KBM-7 (cell line): Measurements from ENCODE around the gene PDE6A.
A peak's percentile ranks its signal among the peaks of the same experiment; 100 is the strongest.
"Not testable (repeated sequence)": the region's sequence is repeated elsewhere in the genome, so short reads cannot be mapped to it uniquely, and the experiment has no call there.

ENCODE experiments used
- DNase-seq: peaks from one replicate; pipeline ENCODE4 v3.0.0-alpha.2; 2015
- in situ Hi-C: fragments of 300-500 bp; cut with MboI; formaldehyde crosslinking; loops from 2 replicates; pipeline ENCODE4 v1.14.3; 2020; ENCODE audit warnings: low sequenced_read_pairs, low pct_unique_long_range_greater_than_20kb, mixed read lengths

PDE6A gene

DNA sequence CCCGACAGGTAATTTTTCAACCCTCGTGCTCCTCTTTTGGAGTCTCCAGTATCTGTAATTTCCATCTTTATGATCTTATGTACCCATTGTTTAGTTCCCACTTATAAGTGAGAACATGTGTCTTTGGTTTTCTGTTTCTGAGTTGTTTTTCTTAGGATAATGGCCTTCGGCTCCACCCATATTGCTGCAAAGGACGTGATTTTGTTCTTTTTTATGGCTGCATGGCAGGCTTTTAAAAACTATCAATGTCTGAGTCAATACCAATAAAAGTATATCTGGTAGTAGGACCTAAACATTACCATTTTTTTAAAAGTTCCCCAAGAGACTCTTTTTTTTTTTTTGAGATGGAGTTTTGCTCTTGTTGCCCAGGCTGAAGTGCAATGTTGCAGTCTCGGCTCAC lies 12.1 kb upstream of the PDE6A start:
- DNase-seq = no peak
- in situ Hi-C loops = no loop called here

GRCh38 chr5:149954798-149955197 lies 10.2 kb upstream of the PDE6A start:
- DNase-seq = no peak
- in situ Hi-C loops = no loop called here

GRCh38 chr5:149953436-149954121 lies 9.0 kb upstream of the PDE6A start:
- DNase-seq = no peak
- in situ Hi-C loops = no loop called here

DNA sequence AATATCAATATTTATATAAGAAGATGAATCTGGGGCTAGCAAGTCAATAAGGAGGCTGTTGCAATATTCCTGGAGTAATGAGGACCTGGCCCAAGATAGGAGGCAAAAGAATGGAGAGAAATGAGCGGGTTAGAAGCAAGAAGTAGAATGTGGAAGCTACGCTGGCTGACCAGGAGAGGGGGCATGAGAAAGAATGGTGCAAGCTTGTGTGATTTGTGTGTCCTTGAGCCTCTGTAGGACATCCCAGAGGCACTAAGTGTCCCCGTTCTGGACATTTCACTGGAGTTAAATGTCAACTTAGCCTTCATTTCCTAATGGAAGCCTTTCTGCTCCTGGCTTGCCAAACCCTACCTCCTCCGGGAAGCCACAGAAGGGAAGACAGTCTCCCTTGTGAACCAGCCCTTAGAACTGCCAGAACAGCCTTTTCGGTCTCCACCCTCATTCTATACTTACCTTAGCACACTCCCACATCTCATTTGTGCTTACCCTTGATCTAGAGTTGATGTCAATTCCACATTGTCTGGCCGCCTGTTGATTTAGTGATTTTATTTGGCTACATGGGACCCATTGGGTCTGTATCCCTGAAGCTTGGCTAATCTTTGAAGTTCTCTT lies 6.7 kb upstream of the PDE6A start:
- in situ Hi-C loops = no loop called here

DNA sequence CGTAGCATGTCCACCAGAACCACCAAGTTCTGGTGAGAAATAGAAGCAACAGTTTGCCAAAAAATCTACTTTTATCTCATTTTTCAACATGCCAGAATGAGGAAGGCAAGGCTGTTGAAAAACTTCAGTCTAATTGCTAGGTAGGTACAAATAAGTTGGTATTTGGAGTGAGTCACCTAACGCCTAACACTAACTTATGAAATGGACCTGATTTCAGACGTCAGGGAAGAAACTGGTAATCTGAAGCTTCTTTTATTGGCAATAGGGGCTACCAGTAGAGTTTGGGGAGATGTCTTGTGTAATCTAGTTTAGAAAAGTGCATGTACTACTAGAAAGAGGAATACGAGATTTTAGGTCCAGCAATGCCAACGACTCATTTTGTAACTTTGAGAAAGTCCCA lies 4.4 kb upstream of the PDE6A start:
- in situ Hi-C loops = no loop called here
- no peak for DNase-seq

More for the DNA sequence above, 6.7 kb upstream of the PDE6A start:
- no peak for DNase-seq

- in situ Hi-C loops = no loop called here
- DNase-seq = no peak
These were observed 1.5 kb upstream of the PDE6A start for GRCh38 chr5:149946118-149946517.

- in situ Hi-C loops = not testable (repeated sequence)
These were observed 1.2 kb downstream of the PDE6A start for GRCh38 chr5:149943177-149943949.

DNA sequence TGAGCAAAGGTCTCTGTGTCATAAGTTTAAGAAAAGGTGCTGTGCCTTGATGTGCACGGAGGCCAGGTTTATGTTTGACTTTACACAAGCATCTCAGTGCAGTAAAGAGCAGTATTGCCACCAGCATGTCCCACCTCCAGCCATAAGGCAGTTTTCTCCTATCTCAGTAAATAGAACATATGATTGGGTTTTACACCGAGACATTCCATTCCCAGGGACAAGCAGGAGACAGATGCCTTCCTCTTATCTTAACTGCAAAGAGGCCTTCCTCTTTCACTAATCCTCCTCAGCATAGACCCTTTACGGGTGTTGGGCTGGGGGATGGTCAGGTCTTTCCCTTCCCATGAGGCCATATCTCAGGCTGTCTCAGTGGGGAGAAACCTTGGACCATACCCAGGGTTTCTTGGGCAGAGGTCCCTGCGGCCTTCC lies 1.8 kb downstream of the PDE6A start:
- DNase-seq, in situ Hi-C loops: not testable (repeated sequence)

More at GRCh38 chr5:149943177-149943949, 1.2 kb downstream of the PDE6A start:
- not testable (repeated sequence) for DNase-seq

DNA sequence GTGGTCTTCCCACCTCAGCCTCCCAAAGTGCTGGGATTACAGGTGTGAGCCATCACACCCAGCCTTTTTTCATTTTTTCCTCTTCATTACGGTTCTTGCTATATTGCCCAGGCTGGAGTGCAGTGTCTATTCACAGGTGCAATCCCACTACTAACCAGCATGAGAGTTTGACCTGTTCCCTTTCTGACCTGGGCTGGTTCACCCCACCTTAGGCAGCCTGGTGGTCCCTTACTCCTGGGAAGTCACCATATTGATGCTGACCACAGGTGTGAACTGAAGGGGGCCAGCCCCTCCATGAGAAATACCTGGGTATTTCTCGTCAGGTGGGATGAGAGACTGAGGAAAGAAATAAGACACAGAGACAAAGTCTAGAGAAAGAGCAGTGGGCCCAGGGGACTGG lies 2.4 kb downstream of the PDE6A start:
- no peak for DNase-seq
- in situ Hi-C loops = no loop called here

- DNase-seq = no peak
- in situ Hi-C loops = no loop called here
These were observed 2.8 kb downstream of the PDE6A start for GRCh38 chr5:149941795-149942194.

- no peak for DNase-seq
- in situ Hi-C loops = no loop called here
These were observed 3.5 kb downstream of the PDE6A start for GRCh38 chr5:149940941-149941644.

- DNase-seq = peak; percentile 52
- in situ Hi-C loops = no loop called here
These were observed 4.5 kb downstream of the PDE6A start for GRCh38 chr5:149940077-149940574.

- in situ Hi-C loops = no loop called here
- peak; percentile 32 for DNase-seq
These were observed 5.0 kb downstream of the PDE6A start for GRCh38 chr5:149939546-149939945.

DNA sequence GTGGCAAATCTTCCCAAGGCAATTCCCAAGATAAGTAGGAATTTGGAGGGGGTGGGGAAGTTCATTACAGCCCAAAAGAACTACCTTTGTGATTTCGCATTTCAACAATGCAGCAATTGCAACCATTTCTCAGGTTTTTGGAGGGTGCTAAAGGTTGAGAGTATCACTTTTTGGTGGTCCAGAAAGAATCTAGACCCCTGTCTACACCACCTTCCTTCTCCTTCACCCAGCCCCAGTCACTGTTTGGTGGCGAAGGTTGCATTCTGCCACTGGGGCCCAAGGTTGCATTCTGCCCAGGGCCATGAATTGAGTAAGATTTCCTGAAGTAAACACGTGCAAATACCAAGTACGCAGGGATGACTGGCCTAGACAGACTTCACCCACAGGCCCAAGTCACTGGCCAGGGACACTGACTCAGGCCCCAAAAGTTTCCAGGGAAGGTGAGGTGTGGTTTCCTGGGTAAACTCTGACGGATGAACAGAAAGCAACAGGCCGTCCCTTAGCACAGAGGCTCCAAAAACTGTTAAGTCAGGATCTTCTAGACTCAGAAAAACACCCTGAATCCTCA lies 5.7 kb downstream of the PDE6A start:
- in situ Hi-C loops = no loop called here
- no peak for DNase-seq

DNA sequence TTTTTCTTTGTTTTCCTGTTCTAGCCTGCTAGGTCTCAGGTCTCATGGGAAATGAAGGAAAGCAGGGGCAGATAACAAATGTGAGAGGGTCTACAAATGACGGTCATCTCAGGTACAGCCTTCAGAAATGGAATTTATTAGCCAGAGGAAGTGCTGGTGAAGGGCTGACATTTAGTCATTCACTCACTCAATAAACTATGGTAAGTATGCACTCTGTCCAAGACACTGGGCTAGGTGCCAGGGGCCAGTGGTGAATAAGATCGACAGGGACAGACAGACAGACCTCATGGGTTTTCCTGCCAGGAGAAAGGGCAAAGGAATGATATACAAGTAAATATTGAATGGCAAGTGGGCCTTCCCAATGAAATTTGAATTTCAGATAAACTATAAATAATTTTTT lies 6.3 kb downstream of the PDE6A start:
- DNase-seq = no peak
- in situ Hi-C loops = no loop called here

- in situ Hi-C loops = no loop called here
- DNase-seq = no peak
These were observed 7.0 kb downstream of the PDE6A start for GRCh38 chr5:149937610-149938009.

- in situ Hi-C loops = no loop called here
- no peak for DNase-seq
These were observed 7.9 kb downstream of the PDE6A start for GRCh38 chr5:149936700-149937091.

DNA sequence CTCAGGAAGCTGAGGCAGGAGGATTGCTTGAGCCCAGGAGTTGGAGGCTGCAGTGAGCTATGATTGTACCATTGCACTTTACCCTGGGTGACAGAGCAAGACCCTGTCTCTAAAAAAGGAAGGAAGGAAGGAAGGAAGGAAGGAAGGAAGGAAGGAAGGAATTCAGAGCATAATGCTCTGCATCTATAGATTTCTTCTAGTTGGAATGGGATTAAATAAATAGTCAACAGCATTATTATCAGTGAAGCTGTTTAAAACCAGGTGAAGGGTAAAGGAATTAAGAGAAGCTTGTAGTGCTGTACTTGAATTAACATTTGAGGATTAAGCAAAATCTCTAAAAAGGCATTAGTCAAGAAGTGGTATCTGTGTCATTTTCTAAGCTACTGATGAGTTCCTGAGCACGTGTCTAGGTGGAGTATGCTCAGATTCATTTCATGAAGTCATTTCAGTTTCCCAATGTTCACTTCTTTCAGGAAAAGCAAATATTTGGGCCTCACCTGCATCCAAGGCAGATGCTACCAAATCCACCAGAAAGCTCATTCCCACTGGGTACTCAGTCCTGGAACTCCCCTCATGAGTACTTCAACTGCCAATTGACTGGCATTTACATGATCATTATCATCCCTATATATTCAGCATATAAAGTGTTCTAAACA lies 8.4 kb downstream of the PDE6A start:
- DNase-seq = no peak
- in situ Hi-C loops = no loop called here

- no peak for DNase-seq
- in situ Hi-C loops = no loop called here
These were observed 9.1 kb downstream of the PDE6A start for GRCh38 chr5:149935431-149935901.
